GM23338 (cell line): ENCODE results near the gene GRIK4. TPM values are rescaled to one million over a fixed set of nuclear protein-coding genes. Genes with fewer than 3 reads are reported as not detected.

Source experiments
- ATAC-seq: fragments of 200-7000 bp; cut with Tn5 transposase; 3 replicates; pipeline ENCODE4 v1.9.1; 2020
- DNase-seq: peaks from one replicate; pipeline ENCODE4 v3.0.0-alpha.2; 2015; ENCODE audit warnings: low spot score
- H2AFZ ChIP-seq: fragments of 200-600 bp; sonication (generic); 2 replicates; pipeline ENCODE4 v1.8.0; 2016; ENCODE audit warnings: antibody characterized with exemption, mild to moderate bottlenecking, moderate library complexity
- H3F3A ChIP-seq: fragments of 200-600 bp; sonication (generic); replicated peaks from 2 replicates; pipeline ENCODE4 v1.8.0; 2017; ENCODE audit warnings: antibody characterized with exemption, mixed run types, low read depth
- H3K27ac ChIP-seq: fragments of 200-600 bp; sonication (generic); 2 replicates; pipeline ENCODE4 v1.6.1; 2016; ENCODE audit warnings: low read depth
- H3K27me3 ChIP-seq: fragments of 200-600 bp; sonication (generic); 2 replicates; pipeline ENCODE4 v1.8.0; 2016; ENCODE audit warnings: mild to moderate bottlenecking, mixed run types, moderate library complexity; ENCODE audit not compliant: insufficient read depth
- H3K36me3 ChIP-seq: fragments of 200-600 bp; sonication (generic); 2 replicates; pipeline ENCODE4 v1.8.0; 2016; ENCODE audit warnings: mild to moderate bottlenecking; ENCODE audit not compliant: insufficient read depth
- H3K4me1 ChIP-seq: fragments of 200-600 bp; sonication (generic); 2 replicates; pipeline ENCODE4 v1.8.0; 2016; ENCODE audit warnings: mild to moderate bottlenecking, moderate library complexity; ENCODE audit not compliant: insufficient read depth
- H3K4me2 ChIP-seq: fragments of 200-600 bp; sonication (generic); 2 replicates; pipeline ENCODE4 v1.7.1; 2017; ENCODE audit warnings: mixed run types
- H3K4me3 ChIP-seq: fragments of 200-600 bp; sonication (generic); 2 replicates; pipeline ENCODE4 v1.6.1; 2016; ENCODE audit warnings: mixed run types
- H3K79me2 ChIP-seq: fragments of 200-600 bp; sonication (generic); replicated peaks from 2 replicates; pipeline ENCODE4 v1.8.0; 2017; ENCODE audit warnings: mild to moderate bottlenecking; ENCODE audit not compliant: insufficient read depth
- H3K9me2 ChIP-seq: fragments of 200-600 bp; sonication (generic); 2 replicates; pipeline ENCODE4 v1.8.0; 2017; ENCODE audit not compliant: insufficient read depth
- H4K20me1 ChIP-seq: fragments of 200-600 bp; sonication (generic); replicated peaks from 2 replicates; pipeline ENCODE4 v1.8.0; 2017; ENCODE audit warnings: mild to moderate bottlenecking; ENCODE audit not compliant: insufficient read depth
- H3K27ac Mint-ChIP-seq: 2 replicates; pipeline ENCODE4 v1.8.0; 2020; ENCODE audit warnings: inconsistent platforms, mild to moderate bottlenecking, moderate library complexity, mixed read lengths
- H3K27me3 Mint-ChIP-seq: 3 replicates; pipeline ENCODE4 v1.8.0; 2022; ENCODE audit warnings: low read depth, mild to moderate bottlenecking, moderate library complexity, mixed read lengths, inconsistent platforms; ENCODE audit not compliant: insufficient read depth, poor library complexity
- H3K36me3 Mint-ChIP-seq: 3 replicates; pipeline ENCODE4 v1.8.0; 2021; ENCODE audit warnings: low read depth, mild to moderate bottlenecking, inconsistent platforms, moderate library complexity, mixed read lengths
- H3K4me1 Mint-ChIP-seq: 3 replicates; pipeline ENCODE4 v1.8.0; 2020; ENCODE audit warnings: mild to moderate bottlenecking, inconsistent platforms, mixed read lengths
- H3K4me3 Mint-ChIP-seq: 3 replicates; pipeline ENCODE4 v1.8.0; 2021; ENCODE audit warnings: moderate library complexity, mild to moderate bottlenecking, inconsistent platforms, mixed read lengths
- H3K9me3 Mint-ChIP-seq: 3 replicates; pipeline ENCODE4 v1.8.0; 2020; ENCODE audit warnings: moderate library complexity, mild to moderate bottlenecking, inconsistent platforms, mixed read lengths
- CREB1 ChIP-seq: fragments of 250-450 bp; sonication (Bioruptor Pico); IDR thresholded peaks from 2 replicates; pipeline ENCODE4 v1.5.0; 2020; ENCODE audit warnings: low read depth, mild to moderate bottlenecking, moderate library complexity
- EZH2 ChIP-seq: fragments of 200-600 bp; sonication (generic); IDR thresholded peaks from one replicate; pipeline ENCODE4 v1.8.0; 2017; ENCODE audit warnings: antibody characterized with exemption, mild to moderate bottlenecking, low read depth; ENCODE audit not compliant: unreplicated experiment
- JUNB ChIP-seq: IDR thresholded peaks from one replicate; pipeline ENCODE4 v1.6.1; 2016; ENCODE audit warnings: antibody characterized with exemption; ENCODE audit not compliant: unreplicated experiment
- NANOG ChIP-seq: IDR thresholded peaks from 2 replicates; pipeline ENCODE4 v1.6.1; 2016; ENCODE audit warnings: antibody characterized with exemption, borderline replicate concordance
- POLR2AphosphoS5 ChIP-seq: IDR thresholded peaks from 2 replicates; pipeline ENCODE4 v1.6.1; 2016; ENCODE audit warnings: antibody characterized with exemption, low read depth
- STAT1 ChIP-seq: IDR thresholded peaks from one replicate; pipeline ENCODE4 v1.6.1; 2016; ENCODE audit warnings: antibody characterized with exemption; ENCODE audit not compliant: unreplicated experiment
- ZNF114 ChIP-seq: fragments of 250-450 bp; sonication (Bioruptor Pico); IDR thresholded peaks from 2 replicates; pipeline ENCODE4 v1.5.0; 2020; ENCODE audit warnings: mild to moderate bottlenecking, moderate library complexity
- ZNF331 ChIP-seq: fragments of 250-450 bp; sonication (Bioruptor Pico); IDR thresholded peaks from 2 replicates; pipeline ENCODE4 v1.5.0; 2020; ENCODE audit warnings: low read depth, mild to moderate bottlenecking, moderate library complexity
- polyA plus RNA-seq: library from polyadenylated mRNA; unstranded; fragments of >200 nt; fragmentation: Nextera tagmentation; extraction: Ambion mirVana; gene quantifications from 2 replicates; pipeline ENCODE4 v1.2.1, GENCODE V29; 2016
- total RNA-seq: library from RNA; depleted of rRNA; stranded (reverse); fragments of >200 nt; shearing (Covaris generic); gene quantifications from 2 replicates; pipeline ENCODE4 v1.2.3, GENCODE V29; 2014
- TF ChIP-seq, protein P1 (sequence below): IDR thresholded peaks from one replicate; pipeline ENCODE4 v1.6.1; 2018; ENCODE audit warnings: antibody characterized with exemption; ENCODE audit not compliant: unreplicated experiment
- TF ChIP-seq, protein P2 (sequence below), 2 experiments: fragments of 200-600 bp in 1 of 2; sonication (generic) in 1 of 2; conservative IDR thresholded peaks; 2 replicates each; pipeline versions ENCODE4 v1.5.1 to v1.6.1; 2016 to 2017; ENCODE audit warnings: antibody characterized with exemption in 2 of 2, low read depth in 2 of 2, mild to moderate bottlenecking in 2 of 2, moderate library complexity in 1 of 2
- TF ChIP-seq, protein P3 (sequence below): IDR thresholded peaks from 2 replicates; pipeline ENCODE4 v1.6.1; 2016; ENCODE audit warnings: antibody characterized with exemption

Gene GRIK4
- total and polyA plus RNA-seq, 2 experiments from 2014 or later: 0.63 to 2.2 TPM

DNA sequence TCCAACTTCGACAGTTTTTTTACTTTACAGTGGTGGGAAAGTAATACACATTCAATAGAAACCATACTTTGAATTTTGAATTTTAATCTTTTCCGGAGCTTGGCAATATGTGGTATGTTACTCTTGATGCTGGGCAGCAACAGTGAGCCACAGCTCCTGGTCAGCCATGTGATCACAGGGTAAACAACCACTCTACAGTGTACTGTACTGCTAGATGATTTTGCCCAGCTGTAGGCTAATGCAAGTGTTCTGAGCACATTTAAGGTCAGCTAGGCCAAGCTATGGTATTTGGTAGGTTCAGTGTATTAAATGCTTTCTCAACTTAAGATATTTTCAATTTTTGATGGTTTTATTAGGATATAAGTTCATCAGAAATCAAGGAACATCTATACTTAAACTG lies 48.7 kb upstream of the GRIK4 start (continued):
- TF ChIP-seq, protein P1, sequence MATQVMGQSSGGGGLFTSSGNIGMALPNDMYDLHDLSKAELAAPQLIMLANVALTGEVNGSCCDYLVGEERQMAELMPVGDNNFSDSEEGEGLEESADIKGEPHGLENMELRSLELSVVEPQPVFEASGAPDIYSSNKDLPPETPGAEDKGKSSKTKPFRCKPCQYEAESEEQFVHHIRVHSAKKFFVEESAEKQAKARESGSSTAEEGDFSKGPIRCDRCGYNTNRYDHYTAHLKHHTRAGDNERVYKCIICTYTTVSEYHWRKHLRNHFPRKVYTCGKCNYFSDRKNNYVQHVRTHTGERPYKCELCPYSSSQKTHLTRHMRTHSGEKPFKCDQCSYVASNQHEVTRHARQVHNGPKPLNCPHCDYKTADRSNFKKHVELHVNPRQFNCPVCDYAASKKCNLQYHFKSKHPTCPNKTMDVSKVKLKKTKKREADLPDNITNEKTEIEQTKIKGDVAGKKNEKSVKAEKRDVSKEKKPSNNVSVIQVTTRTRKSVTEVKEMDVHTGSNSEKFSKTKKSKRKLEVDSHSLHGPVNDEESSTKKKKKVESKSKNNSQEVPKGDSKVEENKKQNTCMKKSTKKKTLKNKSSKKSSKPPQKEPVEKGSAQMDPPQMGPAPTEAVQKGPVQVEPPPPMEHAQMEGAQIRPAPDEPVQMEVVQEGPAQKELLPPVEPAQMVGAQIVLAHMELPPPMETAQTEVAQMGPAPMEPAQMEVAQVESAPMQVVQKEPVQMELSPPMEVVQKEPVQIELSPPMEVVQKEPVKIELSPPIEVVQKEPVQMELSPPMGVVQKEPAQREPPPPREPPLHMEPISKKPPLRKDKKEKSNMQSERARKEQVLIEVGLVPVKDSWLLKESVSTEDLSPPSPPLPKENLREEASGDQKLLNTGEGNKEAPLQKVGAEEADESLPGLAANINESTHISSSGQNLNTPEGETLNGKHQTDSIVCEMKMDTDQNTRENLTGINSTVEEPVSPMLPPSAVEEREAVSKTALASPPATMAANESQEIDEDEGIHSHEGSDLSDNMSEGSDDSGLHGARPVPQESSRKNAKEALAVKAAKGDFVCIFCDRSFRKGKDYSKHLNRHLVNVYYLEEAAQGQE: no peak
- TF ChIP-seq CREB1 (no peak), NANOG (no peak)

DNA sequence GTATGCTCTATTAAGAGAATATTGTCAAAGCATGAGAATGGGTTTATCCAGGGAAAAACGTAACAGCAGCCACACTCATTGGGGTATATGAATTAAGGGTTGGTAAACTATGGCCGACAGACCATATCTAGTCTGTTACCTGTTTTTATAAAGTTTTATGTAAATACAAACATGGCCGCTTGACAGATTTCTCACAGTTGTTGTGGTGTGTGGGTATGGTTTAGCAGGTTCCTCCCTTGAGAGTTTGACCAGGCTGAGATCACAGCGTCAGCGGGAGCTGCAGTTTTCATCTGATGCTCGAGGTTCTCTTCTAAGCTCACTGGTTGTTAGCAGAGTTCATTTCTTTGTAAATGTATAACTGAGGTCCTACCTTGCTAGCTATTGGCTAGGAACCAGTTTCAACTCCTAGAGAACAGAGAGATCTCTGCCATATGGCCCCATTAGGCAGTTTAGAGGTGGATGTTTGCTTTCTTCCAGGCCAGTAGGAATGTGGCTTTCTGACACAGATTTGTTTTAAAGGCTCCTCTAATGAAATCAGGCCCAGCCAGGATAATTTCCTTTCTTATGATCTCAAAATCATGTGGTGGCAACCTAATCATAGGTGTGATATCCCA lies 45.5 kb upstream of the GRIK4 start:
- H3K27ac ChIP-seq: no peak overlapping the region
- Mint-ChIP-seq H3K9me3 (no peaks in the 10 kb centered on the region), H3K4me1 (no peaks in the 10 kb centered on the region), H3K27me3 (no peaks in the 10 kb centered on the region), H3K4me3 (no peak overlapping the region), H3K27ac (no peak overlapping the region), H3K36me3 (peaks cover 33% of the 10 kb centered on the region)
- H3K4me3 ChIP-seq: no peak overlapping the region
- H3K27me3 ChIP-seq: no peaks in the 10 kb centered on the region
- no peaks in the 10 kb centered on the region for H3K9me2 ChIP-seq
- H2AFZ ChIP-seq: no peak overlapping the region
- no peaks in the 10 kb centered on the region for H3F3A ChIP-seq
- H3K79me2 ChIP-seq: no peaks in the 10 kb centered on the region
- H4K20me1 ChIP-seq: peaks cover 8% of the 10 kb centered on the region; the same call in 1 of the 2 replicates
- DNase-seq: no peak
- H3K4me1 ChIP-seq: no peaks in the 10 kb centered on the region
- peaks cover 12% of the 10 kb centered on the region for H3K36me3 ChIP-seq
- TF ChIP-seq, protein P2, sequence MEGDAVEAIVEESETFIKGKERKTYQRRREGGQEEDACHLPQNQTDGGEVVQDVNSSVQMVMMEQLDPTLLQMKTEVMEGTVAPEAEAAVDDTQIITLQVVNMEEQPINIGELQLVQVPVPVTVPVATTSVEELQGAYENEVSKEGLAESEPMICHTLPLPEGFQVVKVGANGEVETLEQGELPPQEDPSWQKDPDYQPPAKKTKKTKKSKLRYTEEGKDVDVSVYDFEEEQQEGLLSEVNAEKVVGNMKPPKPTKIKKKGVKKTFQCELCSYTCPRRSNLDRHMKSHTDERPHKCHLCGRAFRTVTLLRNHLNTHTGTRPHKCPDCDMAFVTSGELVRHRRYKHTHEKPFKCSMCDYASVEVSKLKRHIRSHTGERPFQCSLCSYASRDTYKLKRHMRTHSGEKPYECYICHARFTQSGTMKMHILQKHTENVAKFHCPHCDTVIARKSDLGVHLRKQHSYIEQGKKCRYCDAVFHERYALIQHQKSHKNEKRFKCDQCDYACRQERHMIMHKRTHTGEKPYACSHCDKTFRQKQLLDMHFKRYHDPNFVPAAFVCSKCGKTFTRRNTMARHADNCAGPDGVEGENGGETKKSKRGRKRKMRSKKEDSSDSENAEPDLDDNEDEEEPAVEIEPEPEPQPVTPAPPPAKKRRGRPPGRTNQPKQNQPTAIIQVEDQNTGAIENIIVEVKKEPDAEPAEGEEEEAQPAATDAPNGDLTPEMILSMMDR (conservative IDR thresholded peaks at IDR 0.05; ENCODE audit: low read depth in 2 of 2): no peak
- TF ChIP-seq JUNB: no peak
- no peak for TF ChIP-seq ZNF114
- no peak for TF ChIP-seq NANOG
- TF ChIP-seq ZNF331: no peak
- TF ChIP-seq POLR2AphosphoS5: no peak
- H3K4me2 ChIP-seq: no peak overlapping the region
- ATAC-seq: no peak

DNA sequence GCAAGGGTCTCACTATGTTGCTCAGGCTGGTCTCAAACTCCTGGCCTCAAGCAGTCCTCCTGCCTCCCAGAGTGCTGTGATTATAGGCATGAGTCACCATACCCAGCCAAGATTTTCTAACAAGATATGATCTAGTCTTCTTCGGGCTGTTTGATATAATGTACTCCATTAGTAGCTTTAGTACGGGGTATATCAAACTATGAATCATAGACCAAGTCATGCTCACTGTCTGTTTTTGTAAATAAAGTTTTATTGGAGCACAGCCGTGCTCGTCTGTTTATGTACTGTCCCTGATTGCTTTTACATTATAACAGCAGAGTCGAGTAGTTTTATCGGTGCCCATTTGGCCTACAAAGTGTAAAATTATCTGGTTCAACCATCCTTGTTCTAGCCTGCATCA lies 43.9 kb upstream of the GRIK4 start:
- H3K4me3 ChIP-seq: no peak overlapping the region
- no peak overlapping the region for H3K4me2 ChIP-seq
- DNase-seq (no peak), ATAC-seq (no peak)
- no peaks in the 10 kb centered on the region for H3K4me1 ChIP-seq
- Mint-ChIP-seq H3K36me3 (peaks cover 33% of the 10 kb centered on the region), H3K4me3 (no peak overlapping the region), H3K9me3 (no peaks in the 10 kb centered on the region), H3K27ac (no peak overlapping the region), H3K27me3 (no peaks in the 10 kb centered on the region), H3K4me1 (no peaks in the 10 kb centered on the region)
- no peaks in the 10 kb centered on the region for H3K27me3 ChIP-seq
- H3K36me3 ChIP-seq: peaks cover 3% of the 10 kb centered on the region; the same call in 1 of the 2 replicates
- H3K79me2 ChIP-seq: no peaks in the 10 kb centered on the region
- H3K27ac ChIP-seq: no peak overlapping the region
- H3F3A ChIP-seq: no peaks in the 10 kb centered on the region
- H2AFZ ChIP-seq: no peak overlapping the region
- peaks cover 8% of the 10 kb centered on the region; the same call in 1 of the 2 replicates for H4K20me1 ChIP-seq
- H3K9me2 ChIP-seq: no peaks in the 10 kb centered on the region
- TF ChIP-seq CREB1 (no peak), STAT1 (no peak), POLR2AphosphoS5 (no peak), EZH2 (no peak)
- TF ChIP-seq, protein P3, sequence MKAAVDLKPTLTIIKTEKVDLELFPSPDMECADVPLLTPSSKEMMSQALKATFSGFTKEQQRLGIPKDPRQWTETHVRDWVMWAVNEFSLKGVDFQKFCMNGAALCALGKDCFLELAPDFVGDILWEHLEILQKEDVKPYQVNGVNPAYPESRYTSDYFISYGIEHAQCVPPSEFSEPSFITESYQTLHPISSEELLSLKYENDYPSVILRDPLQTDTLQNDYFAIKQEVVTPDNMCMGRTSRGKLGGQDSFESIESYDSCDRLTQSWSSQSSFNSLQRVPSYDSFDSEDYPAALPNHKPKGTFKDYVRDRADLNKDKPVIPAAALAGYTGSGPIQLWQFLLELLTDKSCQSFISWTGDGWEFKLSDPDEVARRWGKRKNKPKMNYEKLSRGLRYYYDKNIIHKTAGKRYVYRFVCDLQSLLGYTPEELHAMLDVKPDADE: no peak
- TF ChIP-seq, protein P1: no peak
